ENCODE data around the gene IGHMBP2. TPM values are rescaled to one million over a fixed set of nuclear protein-coding genes. Genes with fewer than 3 reads are reported as not detected.

Gene IGHMBP2
- total and polyA plus RNA-seq, 2 experiments from 2014 or later: 12.4 to 13.5 TPM

DNA sequence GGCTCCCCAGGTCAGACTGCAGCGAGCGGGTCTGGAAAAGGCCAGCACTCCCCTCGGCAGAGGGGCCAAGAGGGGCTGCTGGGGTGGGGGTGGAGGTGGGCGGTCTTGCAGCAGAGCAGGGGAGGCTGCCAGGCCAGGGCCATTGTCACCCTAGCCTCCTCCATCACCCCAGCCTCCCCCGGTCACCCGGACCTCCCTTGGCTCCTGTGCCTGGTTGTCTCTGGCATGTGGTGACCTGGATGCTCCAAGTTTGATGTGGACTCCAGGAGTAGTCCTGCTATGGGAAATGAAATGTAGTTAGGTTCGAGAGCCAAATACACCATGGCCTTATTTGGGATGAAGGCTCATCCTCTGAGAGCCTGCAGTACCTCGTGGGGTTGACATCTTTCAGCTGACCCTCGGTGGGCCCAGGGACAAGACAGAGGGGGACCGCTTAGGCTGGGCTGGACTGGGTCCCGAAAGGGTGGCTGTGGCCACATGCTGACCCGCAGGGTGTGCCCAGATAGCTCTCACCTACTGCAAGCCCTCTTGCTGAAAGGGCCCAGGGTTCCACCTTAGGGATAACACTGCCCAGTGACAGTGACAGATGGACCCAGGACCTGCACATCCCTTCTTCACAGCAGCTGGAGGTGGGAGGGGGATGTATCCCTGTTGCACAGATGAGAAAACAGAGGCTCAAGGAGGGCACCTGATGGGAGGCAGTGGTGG lies 53.0 kb downstream of the IGHMBP2 start:
- H3K79me2 ChIP-seq: no peaks in the 10 kb centered on the region
- H3K4me1 ChIP-seq (ENCODE audit: insufficient read depth): no peaks in the 10 kb centered on the region
- no peak overlapping the region for H3K27ac ChIP-seq
- H3K27me3 ChIP-seq: no peaks in the 10 kb centered on the region
- H3K9me2 ChIP-seq (replicated peaks; ENCODE audit: insufficient read depth): no peaks in the 10 kb centered on the region
- H3K4me3 ChIP-seq: no peak overlapping the region
- 89% methylated on average over 9 of the region's 12 CpGs for WGBS (ENCODE audit: low lambda C conversion rate, missing lambda C conversion rate)
- no peaks in the 10 kb centered on the region for H4K20me1 ChIP-seq (ENCODE audit: insufficient read depth, poor library complexity, severe bottlenecking)
- no peaks in the 10 kb centered on the region for H3K36me3 ChIP-seq (replicated peaks; ENCODE audit: insufficient read depth, low read depth)
- DNase-seq (ENCODE audit: low spot score): no peak
- TF ChIP-seq EZH2 (IDR thresholded peaks at IDR 0.05; ENCODE audit: borderline replicate concordance) (no peak), EZH2phosphoT487 (IDR thresholded peaks at IDR 0.05; ENCODE audit: low read depth, severe bottlenecking, unreplicated experiment) (no peak)
- TF ChIP-seq, protein P1, sequence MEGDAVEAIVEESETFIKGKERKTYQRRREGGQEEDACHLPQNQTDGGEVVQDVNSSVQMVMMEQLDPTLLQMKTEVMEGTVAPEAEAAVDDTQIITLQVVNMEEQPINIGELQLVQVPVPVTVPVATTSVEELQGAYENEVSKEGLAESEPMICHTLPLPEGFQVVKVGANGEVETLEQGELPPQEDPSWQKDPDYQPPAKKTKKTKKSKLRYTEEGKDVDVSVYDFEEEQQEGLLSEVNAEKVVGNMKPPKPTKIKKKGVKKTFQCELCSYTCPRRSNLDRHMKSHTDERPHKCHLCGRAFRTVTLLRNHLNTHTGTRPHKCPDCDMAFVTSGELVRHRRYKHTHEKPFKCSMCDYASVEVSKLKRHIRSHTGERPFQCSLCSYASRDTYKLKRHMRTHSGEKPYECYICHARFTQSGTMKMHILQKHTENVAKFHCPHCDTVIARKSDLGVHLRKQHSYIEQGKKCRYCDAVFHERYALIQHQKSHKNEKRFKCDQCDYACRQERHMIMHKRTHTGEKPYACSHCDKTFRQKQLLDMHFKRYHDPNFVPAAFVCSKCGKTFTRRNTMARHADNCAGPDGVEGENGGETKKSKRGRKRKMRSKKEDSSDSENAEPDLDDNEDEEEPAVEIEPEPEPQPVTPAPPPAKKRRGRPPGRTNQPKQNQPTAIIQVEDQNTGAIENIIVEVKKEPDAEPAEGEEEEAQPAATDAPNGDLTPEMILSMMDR (IDR thresholded peaks at IDR 0.05; ENCODE audit: poor library complexity): no peak
- H2AFZ ChIP-seq: no peak overlapping the region
- H3K9me3 ChIP-seq (ENCODE audit: low read depth): no peaks in the 10 kb centered on the region
- no peak overlapping the region for H3K4me2 ChIP-seq

DNA sequence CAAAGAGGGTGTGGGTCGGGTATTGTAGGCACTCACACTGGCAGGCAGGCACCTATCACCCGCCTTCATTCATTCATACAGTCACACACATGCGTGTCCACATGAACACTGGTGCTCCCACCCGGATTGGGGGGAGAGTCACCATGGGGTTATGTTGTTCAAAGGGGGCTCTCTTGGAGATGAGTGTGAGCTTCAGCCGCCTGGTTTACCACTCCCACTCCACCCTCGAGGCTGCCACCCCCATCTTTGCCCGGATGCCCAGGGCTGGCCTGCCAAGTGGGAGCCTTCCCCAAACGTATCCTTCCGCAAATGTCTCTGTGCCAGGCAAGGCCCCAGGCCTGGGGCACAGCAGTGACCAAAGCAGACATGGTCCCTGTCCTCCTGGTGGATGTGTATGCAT lies 54.5 kb downstream of the IGHMBP2 start:
- Histone ChIP-seq H3K9me3 (ENCODE audit: low read depth) (no peaks in the 10 kb centered on the region), H3K4me2 (no peak overlapping the region), H3K36me3 (replicated peaks; ENCODE audit: insufficient read depth, low read depth) (no peaks in the 10 kb centered on the region), H3K4me1 (ENCODE audit: insufficient read depth) (no peaks in the 10 kb centered on the region), H2AFZ (no peak overlapping the region), H3K79me2 (no peaks in the 10 kb centered on the region), H3K4me3 (no peak overlapping the region), H3K27ac (no peak overlapping the region), H3K27me3 (no peaks in the 10 kb centered on the region), H4K20me1 (ENCODE audit: insufficient read depth, poor library complexity, severe bottlenecking) (no peaks in the 10 kb centered on the region), H3K9me2 (replicated peaks; ENCODE audit: insufficient read depth) (no peaks in the 10 kb centered on the region)
- TF ChIP-seq, protein P1 (IDR thresholded peaks at IDR 0.05; ENCODE audit: poor library complexity): no peak
- no peak for TF ChIP-seq EZH2 (IDR thresholded peaks at IDR 0.05; ENCODE audit: borderline replicate concordance)
- TF ChIP-seq EZH2phosphoT487 (IDR thresholded peaks at IDR 0.05; ENCODE audit: low read depth, severe bottlenecking, unreplicated experiment): no peak
- WGBS (ENCODE audit: low lambda C conversion rate, missing lambda C conversion rate): 91% methylated on average over 9 of the region's 9 CpGs
- DNase-seq (ENCODE audit: low spot score): no peak

DNA sequence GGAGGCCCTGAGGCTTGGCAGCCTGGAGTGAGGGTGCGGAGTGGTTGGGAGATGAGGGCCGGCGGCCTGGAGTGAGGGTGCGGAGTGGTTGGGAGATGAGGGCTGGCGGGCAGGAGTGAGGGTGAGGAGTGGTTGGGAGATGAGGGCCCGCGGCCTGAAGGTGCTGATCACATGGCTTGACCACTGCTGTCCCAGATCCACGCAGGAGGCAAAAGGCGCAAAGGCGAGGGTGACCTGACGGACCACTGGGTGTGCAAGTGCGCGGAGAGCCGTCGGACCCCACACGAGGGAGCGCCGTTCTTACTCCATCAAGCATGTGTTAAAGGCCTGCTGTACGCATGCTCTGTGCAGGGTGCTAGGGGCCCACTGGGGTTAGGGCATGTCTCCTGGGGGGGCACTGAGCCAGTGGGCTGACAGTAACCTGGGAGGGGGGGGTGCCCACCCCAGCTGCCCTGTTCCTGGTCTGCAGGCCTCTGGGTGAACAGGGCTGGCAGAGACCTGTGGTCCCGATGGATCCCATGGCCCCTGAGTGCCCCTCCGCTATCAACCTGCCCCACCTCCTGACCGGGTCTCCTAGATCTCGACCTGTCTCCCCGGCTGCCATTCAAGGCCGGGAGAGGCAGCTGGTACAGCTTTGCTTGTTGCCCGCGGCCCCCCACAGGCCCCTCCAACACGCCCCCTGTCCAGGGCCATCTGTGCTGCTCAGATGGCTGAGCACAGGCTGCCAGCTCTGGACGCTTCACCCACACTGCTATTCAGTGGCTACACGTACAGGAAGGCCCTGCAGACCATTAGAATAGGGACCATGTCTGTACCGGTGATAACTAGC lies 56.0 kb downstream of the IGHMBP2 start:
- Histone ChIP-seq H3K36me3 (replicated peaks; ENCODE audit: insufficient read depth, low read depth) (no peaks in the 10 kb centered on the region), H3K4me1 (ENCODE audit: insufficient read depth) (no peaks in the 10 kb centered on the region), H3K9me3 (ENCODE audit: low read depth) (no peaks in the 10 kb centered on the region), H3K79me2 (no peaks in the 10 kb centered on the region), H3K27ac (no peak overlapping the region), H3K9me2 (replicated peaks; ENCODE audit: insufficient read depth) (no peaks in the 10 kb centered on the region), H3K27me3 (no peaks in the 10 kb centered on the region), H3K4me3 (no peak overlapping the region), H4K20me1 (ENCODE audit: insufficient read depth, poor library complexity, severe bottlenecking) (no peaks in the 10 kb centered on the region), H3K4me2 (no peak overlapping the region), H2AFZ (no peak overlapping the region)
- 94% methylated on average over 25 of the region's 31 CpGs for WGBS (ENCODE audit: low lambda C conversion rate, missing lambda C conversion rate)
- TF ChIP-seq, protein P1 (IDR thresholded peaks at IDR 0.05; ENCODE audit: poor library complexity): no peak
- TF ChIP-seq EZH2 (IDR thresholded peaks at IDR 0.05; ENCODE audit: borderline replicate concordance): no peak
- TF ChIP-seq EZH2phosphoT487 (IDR thresholded peaks at IDR 0.05; ENCODE audit: low read depth, severe bottlenecking, unreplicated experiment): no peak
- DNase-seq (ENCODE audit: low spot score): no peak
